HG03175 (cell line): ENCODE data around the gene PTGER1.

Source experiments
- ATAC-seq: cut with Tn5 transposase; IDR thresholded peaks from one replicate; pipeline ENCODE4 v1.9.1; 2021; ENCODE audit warnings: mild to moderate bottlenecking, moderate library complexity; ENCODE audit not compliant: unreplicated experiment

The PTGER1 gene

GRCh38 chr19:14446336-14447036 is 28.7 kb downstream of the PTGER1 start:
- no peak for ATAC-seq

GRCh38 chr19:14443632-14444216 is 31.4 kb downstream of the PTGER1 start:
- no peak for ATAC-seq

GRCh38 chr19:14442891-14443631 is 32.1 kb downstream of the PTGER1 start:
- ATAC-seq = no peak

- ATAC-seq = no peak
Measured at GRCh38 chr19:14441041-14441938, 33.9 kb downstream of the PTGER1 start.

- peak; percentile 76 for ATAC-seq
Measured at GRCh38 chr19:14440049-14440448, 35.1 kb downstream of the PTGER1 start.

- no peak for ATAC-seq
Measured at GRCh38 chr19:14439014-14439413, 36.1 kb downstream of the PTGER1 start.

GRCh38 chr19:14437578-14438140 is 37.5 kb downstream of the PTGER1 start:
- no peak for ATAC-seq

- no peak for ATAC-seq
Measured at GRCh38 chr19:14435320-14436050, 39.7 kb downstream of the PTGER1 start.

GRCh38 chr19:14434543-14435319 is 40.4 kb downstream of the PTGER1 start:
- ATAC-seq = no peak

GRCh38 chr19:14433554-14434501 is 41.3 kb downstream of the PTGER1 start:
- peak; percentile 29 for ATAC-seq

GRCh38 chr19:14432791-14433553 is 42.2 kb downstream of the PTGER1 start, which contains the start of gene PKN1:
Gene PKN1 (plus strand): TSS chr19:14433306. CDS start chr19:14433522, 216 bp downstream.
- ATAC-seq = peak; percentile 60

GRCh38 chr19:14430712-14431111 is 44.4 kb downstream of the PTGER1 start:
- no peak for ATAC-seq

- ATAC-seq = no peak
Measured at GRCh38 chr19:14428882-14429416, 46.2 kb downstream of the PTGER1 start.

GRCh38 chr19:14427461-14427860 is 47.7 kb downstream of the PTGER1 start:
- ATAC-seq = no peak

GRCh38 chr19:14425696-14426138 is 49.4 kb downstream of the PTGER1 start:
- ATAC-seq = no peak
